ENCODE data around the gene CCDC201. TPM values are rescaled to one million over a fixed set of nuclear protein-coding genes. Genes with fewer than 3 reads are reported as not detected.

CCDC201 gene
- total and polyA plus RNA-seq, 2 donors (not counting 3 experiments of a cell fraction or from before 2014, with no cell fraction given): not detected

GRCh38 chr7:45894665-45895062 is 21.8 kb upstream of the CCDC201 start:
- DNase-seq (ENCODE audit: low read depth, low spot score) (no peak), FAIRE-seq (no peak)
- no TSS peak for BruUV-seq (replicated peaks)
- peaks cover 14% of the 10 kb centered on the region for H3K4me1 ChIP-seq (ENCODE audit: control insufficient read depth, extremely low read depth, insufficient read depth, low read length)
- H3K4me3 ChIP-seq (replicated peaks in 1 of 3; ENCODE audit: insufficient read depth in 1 of 3, low read depth in 1 of 3, low read length in 3 of 3): no peak overlapping the region
- no peaks in the 10 kb centered on the region for H3K9me1 ChIP-seq (replicated peaks; ENCODE audit: control insufficient read depth, extremely low read depth, insufficient read depth, low read length)
- no peaks in the 10 kb centered on the region for H3K79me2 ChIP-seq (ENCODE audit: control insufficient read depth, insufficient read depth, low read length)
- no peak overlapping the region for H2AFZ ChIP-seq (ENCODE audit: low read depth, low read length)
- no peak overlapping the region for H3K4me2 ChIP-seq (ENCODE audit: insufficient read depth, low read length)
- intact Hi-C loops (cut with micrococcal nuclease) (loop anchor here (5.0 kb wide), 1 partner anchor 1358 kb away; no protein-coding TSS in a partner anchor), dilution Hi-C loops (cut with MboI; ENCODE audit: extremely low pct_ligation_motif_present, low sequenced_read_pairs) (no loop called here)
- no peaks in the 10 kb centered on the region for H3K9me3 ChIP-seq (replicated peaks; ENCODE audit: control insufficient read depth, insufficient read depth, low read length)
- ChIA-PET CTCF (interaction anchor here (1.2 kb wide), 1 partner anchor 1360 kb away, joined by 3 read pairs; no protein-coding TSS in a partner anchor), POLR2A (no interaction called here)
- TF ChIP-seq MYC (IDR thresholded peaks at IDR 0.05; ENCODE audit: low read depth, low read length) (no peak), JUN (IDR thresholded peaks at IDR 0.05; ENCODE audit: borderline replicate concordance, insufficient read depth, insufficient read length, low read depth) (no peak), MAX (IDR thresholded peaks at IDR 0.05; ENCODE audit: insufficient read depth, insufficient read length) (no peak), CTCF (IDR thresholded peaks at IDR 0.05; ENCODE audit: extremely low read depth in 1 of 2, insufficient read depth in 1 of 2, low read depth in 1 of 2, low read length in 2 of 2) (no peak), POLR2A (IDR thresholded peaks at IDR 0.05; ENCODE audit: low read depth, low read length) (no peak), EZH2 (IDR thresholded peaks at IDR 0.05; ENCODE audit: borderline replicate concordance, low read depth, low read length, severe bottlenecking) (no peak), POLR2AphosphoS5 (IDR thresholded peaks at IDR 0.05; ENCODE audit: insufficient read depth, low read depth, low read length) (no peak), FOS (IDR thresholded peaks at IDR 0.05; ENCODE audit: borderline replicate concordance, insufficient read depth, low read length) (no peak), GATA2 (IDR thresholded peaks at IDR 0.05; ENCODE audit: insufficient read depth, insufficient read length, low read depth, low read length) (no peak)
- H3K36me3 ChIP-seq (ENCODE audit: control insufficient read depth in 2 of 2, extremely low read depth in 1 of 2, insufficient read depth in 2 of 2, low read length in 2 of 2): no peaks in the 10 kb centered on the region
- H3K9ac ChIP-seq (replicated peaks; ENCODE audit: extremely low read depth, insufficient read depth, low read length): no peak overlapping the region
- no peak overlapping the region for H3K27ac ChIP-seq (ENCODE audit: insufficient read depth, low read depth, low read length)
- peaks cover 2 to 6% of the 10 kb centered on the region in 2 experiments for H3K27me3 ChIP-seq (ENCODE audit: control insufficient read depth in 2 of 2, insufficient read depth in 2 of 2, low read length in 2 of 2)
- H4K20me1 ChIP-seq (replicated peaks; ENCODE audit: control insufficient read depth, extremely low read depth, insufficient read depth, low read length): no peaks in the 10 kb centered on the region

All from endothelial cell of umbilical vein (primary cell).